ENCODE results near the gene PDE6C.

DNA sequence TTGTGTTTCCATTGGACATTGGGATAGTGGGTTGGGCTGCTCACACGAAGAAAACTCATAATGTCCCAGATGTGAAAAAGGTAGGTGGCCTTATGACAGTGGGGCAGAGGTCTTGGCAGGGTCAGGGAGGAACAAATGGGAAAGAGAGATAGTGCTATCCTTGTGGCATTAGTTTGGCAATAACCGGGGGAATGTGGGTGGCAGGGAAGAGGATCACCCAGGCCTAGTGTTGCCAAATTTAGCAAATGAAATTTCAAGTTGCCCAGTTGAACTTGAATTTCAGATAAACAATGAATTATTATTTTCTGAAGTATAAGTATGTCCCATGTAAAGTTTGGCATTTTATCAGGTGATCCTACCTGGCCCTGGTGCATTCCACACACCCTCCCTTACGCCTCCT lies 789 bp downstream of the PDE6C start:
- TF ChIP-seq EZH2 (IDR thresholded peaks at IDR 0.05; ENCODE audit: low read length) = no peak
- TF ChIP-seq, protein P1, sequence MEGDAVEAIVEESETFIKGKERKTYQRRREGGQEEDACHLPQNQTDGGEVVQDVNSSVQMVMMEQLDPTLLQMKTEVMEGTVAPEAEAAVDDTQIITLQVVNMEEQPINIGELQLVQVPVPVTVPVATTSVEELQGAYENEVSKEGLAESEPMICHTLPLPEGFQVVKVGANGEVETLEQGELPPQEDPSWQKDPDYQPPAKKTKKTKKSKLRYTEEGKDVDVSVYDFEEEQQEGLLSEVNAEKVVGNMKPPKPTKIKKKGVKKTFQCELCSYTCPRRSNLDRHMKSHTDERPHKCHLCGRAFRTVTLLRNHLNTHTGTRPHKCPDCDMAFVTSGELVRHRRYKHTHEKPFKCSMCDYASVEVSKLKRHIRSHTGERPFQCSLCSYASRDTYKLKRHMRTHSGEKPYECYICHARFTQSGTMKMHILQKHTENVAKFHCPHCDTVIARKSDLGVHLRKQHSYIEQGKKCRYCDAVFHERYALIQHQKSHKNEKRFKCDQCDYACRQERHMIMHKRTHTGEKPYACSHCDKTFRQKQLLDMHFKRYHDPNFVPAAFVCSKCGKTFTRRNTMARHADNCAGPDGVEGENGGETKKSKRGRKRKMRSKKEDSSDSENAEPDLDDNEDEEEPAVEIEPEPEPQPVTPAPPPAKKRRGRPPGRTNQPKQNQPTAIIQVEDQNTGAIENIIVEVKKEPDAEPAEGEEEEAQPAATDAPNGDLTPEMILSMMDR (optimal IDR thresholded peaks at IDR 0.05 in 1 of 3, IDR thresholded peaks at IDR 0.05 in 1 of 3, conservative IDR thresholded peaks at IDR 0.05 in 1 of 3; ENCODE audit: extremely low read depth in 1 of 3, insufficient read depth in 2 of 3, low read length in 3 of 3) = no peak
